HG02763 (cell line): ENCODE results near the gene CA5A.

Source experiments
- ATAC-seq: cut with Tn5 transposase; IDR thresholded peaks from one replicate; pipeline ENCODE4 v1.9.1; 2021; ENCODE audit warnings: mild to moderate bottlenecking, moderate library complexity; ENCODE audit not compliant: unreplicated experiment

Gene CA5A

GRCh38 chr16:87964049-87964659 is 27.8 kb upstream of the CA5A start:
- no peak for ATAC-seq

- no peak for ATAC-seq
These were observed 27.1 kb upstream of the CA5A start for GRCh38 chr16:87963400-87963799.

GRCh38 chr16:87961623-87962022 is 25.3 kb upstream of the CA5A start:
- ATAC-seq = no peak

- ATAC-seq = no peak
These were observed 24.5 kb upstream of the CA5A start for GRCh38 chr16:87960852-87961251.

GRCh38 chr16:87960296-87960695 is 24.0 kb upstream of the CA5A start:
- ATAC-seq = no peak

- no peak for ATAC-seq
These were observed 23.2 kb upstream of the CA5A start for GRCh38 chr16:87959391-87959990.

- ATAC-seq = no peak
These were observed 22.3 kb upstream of the CA5A start for GRCh38 chr16:87958632-87959031.

GRCh38 chr16:87957296-87958094 is 21.2 kb upstream of the CA5A start:
- no peak for ATAC-seq

GRCh38 chr16:87956365-87957231 is 20.3 kb upstream of the CA5A start:
- no peak for ATAC-seq

GRCh38 chr16:87956098-87956364 is 19.7 kb upstream of the CA5A start:
- ATAC-seq = no peak

- no peak for ATAC-seq
These were observed 19.2 kb upstream of the CA5A start for GRCh38 chr16:87955302-87956097.

GRCh38 chr16:87954826-87955225 is 18.5 kb upstream of the CA5A start:
- no peak for ATAC-seq

- no peak for ATAC-seq
These were observed 18.0 kb upstream of the CA5A start for GRCh38 chr16:87954361-87954760.

GRCh38 chr16:87953308-87954215 is 17.2 kb upstream of the CA5A start:
- no peak for ATAC-seq

GRCh38 chr16:87952751-87953150 is 16.4 kb upstream of the CA5A start:
- ATAC-seq = no peak

GRCh38 chr16:87951552-87952538 is 15.5 kb upstream of the CA5A start:
- no peak for ATAC-seq

GRCh38 chr16:87950765-87951551 is 14.6 kb upstream of the CA5A start, which contains the start of gene BANP:
Gene BANP, plus strand, starts transcription at chr16:87951434. Its CDS starts 23,682 bp downstream, at chr16:87975116.
- peak; percentile 79 for ATAC-seq
